ENCODE data around the gene NCOA5.

The NCOA5 gene

DNA sequence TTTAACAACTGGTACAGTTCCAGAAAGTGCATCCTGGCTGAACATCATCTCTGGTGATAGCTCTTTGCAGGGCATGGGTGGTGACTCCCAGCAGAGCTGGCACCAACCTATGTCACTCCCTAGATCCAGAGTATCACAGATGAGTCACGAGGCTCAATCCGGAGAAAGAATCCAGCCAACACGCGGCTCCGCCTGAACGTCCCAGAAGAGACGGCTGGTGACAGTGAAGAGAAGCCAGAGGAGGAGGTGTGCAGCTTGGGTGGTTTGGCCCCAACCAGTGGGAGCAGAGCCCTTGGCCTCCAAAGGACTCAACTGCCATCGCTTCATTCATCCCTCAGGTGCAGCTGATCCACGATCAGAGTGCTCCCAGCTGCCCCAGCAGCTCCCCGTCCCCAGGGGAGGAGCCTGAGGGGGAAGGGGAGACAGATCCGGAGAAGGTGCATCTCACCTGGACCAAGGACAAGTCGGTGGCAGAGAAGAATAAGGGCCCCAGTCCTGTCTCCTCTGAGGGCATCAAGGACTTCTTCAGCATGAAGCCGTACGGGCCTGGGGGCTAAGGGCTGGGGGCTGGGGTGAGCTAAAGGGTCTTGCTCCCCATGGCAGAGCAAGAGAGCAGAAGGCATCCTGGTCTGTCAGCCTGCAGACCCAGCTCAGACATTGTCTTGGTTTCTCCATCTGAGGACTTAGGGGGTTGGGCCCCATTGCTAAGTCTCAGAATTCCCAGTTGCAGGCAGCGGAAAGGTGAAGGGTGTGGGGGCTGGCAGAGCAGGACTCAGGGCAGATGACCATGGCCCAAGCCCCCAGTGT lies 33.5 kb downstream of the NCOA5 start:
- no peaks in the 10 kb centered on the region for H3K9me3 ChIP-seq (ENCODE audit: control insufficient read depth, low read length)
- WGBS, 2 experiments = 78 to 80% methylated on average over 15 of the region's 15 CpGs
- H3K36me3 ChIP-seq (ENCODE audit: control insufficient read depth, insufficient read depth, low read length) = peaks cover 7% of the 10 kb centered on the region
- peaks cover 4% of the 10 kb centered on the region for H3K4me1 ChIP-seq (ENCODE audit: control insufficient read depth, insufficient read depth, low read length)
- H3K27ac ChIP-seq (ENCODE audit: insufficient read depth, low read depth, low read length, poor library complexity, severe bottlenecking) = no peak overlapping the region
- no peak overlapping the region for H3K4me3 ChIP-seq (ENCODE audit: insufficient read depth, low read depth, low read length)
- H3K27me3 ChIP-seq (ENCODE audit: control insufficient read depth, insufficient read depth, low read length, poor library complexity, severe bottlenecking) = peaks cover 67% of the 10 kb centered on the region

DNA sequence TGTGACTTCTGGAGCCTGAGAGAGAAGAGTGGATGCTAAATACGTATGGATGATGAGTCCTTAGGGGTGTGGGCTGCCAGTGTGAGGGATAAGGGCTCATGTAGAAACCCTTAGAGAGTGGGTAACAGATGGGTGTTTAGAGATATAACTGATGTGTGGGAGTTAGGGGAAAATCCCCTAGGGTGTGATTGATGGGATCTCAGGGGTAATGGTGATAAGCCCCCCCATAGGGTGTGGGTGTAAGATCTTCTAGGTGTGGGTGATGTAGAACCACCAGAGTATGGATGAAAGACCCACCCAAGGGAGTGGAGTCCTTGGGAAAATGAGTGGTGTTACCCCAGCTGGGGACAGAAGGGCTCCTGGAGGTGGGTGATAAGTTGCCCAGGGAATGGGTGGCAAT lies 34.5 kb downstream of the NCOA5 start:
- peaks cover 4% of the 10 kb centered on the region for H3K4me1 ChIP-seq (ENCODE audit: control insufficient read depth, insufficient read depth, low read length)
- no peaks in the 10 kb centered on the region for H3K9me3 ChIP-seq (ENCODE audit: control insufficient read depth, low read length)
- no peak overlapping the region for H3K4me3 ChIP-seq (ENCODE audit: insufficient read depth, low read depth, low read length)
- peaks cover 67% of the 10 kb centered on the region for H3K27me3 ChIP-seq (ENCODE audit: control insufficient read depth, insufficient read depth, low read length, poor library complexity, severe bottlenecking)
- WGBS, 2 experiments = 43 to 53% methylated on average over 1 of the region's 1 CpG
- no peaks in the 10 kb centered on the region for H3K36me3 ChIP-seq (ENCODE audit: control insufficient read depth, insufficient read depth, low read length)
- H3K27ac ChIP-seq (ENCODE audit: insufficient read depth, low read depth, low read length, poor library complexity, severe bottlenecking) = no peak overlapping the region

DNA sequence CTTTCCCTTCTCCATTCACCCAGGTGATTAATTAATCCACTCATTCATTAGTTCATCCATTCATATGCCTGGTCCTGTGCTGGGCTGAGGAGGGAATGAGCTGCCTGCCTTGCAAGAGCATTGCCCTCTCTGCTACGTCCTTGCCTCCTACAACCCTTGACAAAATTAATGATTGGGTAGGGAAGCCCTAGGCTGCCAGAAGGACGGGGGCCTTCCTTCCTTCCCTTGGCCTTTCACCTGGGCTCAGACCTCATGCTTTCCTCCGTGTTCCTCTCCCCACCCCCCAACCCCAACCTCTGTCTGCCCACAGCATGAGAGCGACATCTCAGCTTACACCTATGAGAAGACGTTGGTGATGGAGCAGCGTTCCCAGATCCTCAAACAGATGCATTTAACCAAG lies 35.2 kb downstream of the NCOA5 start:
- H3K4me3 ChIP-seq (ENCODE audit: insufficient read depth, low read depth, low read length) = no peak overlapping the region
- H3K27ac ChIP-seq (ENCODE audit: insufficient read depth, low read depth, low read length, poor library complexity, severe bottlenecking) = no peak overlapping the region
- H3K9me3 ChIP-seq (ENCODE audit: control insufficient read depth, low read length) = no peaks in the 10 kb centered on the region
- 57 to 63% methylated on average over 6 of the region's 6 CpGs for WGBS, 2 experiments
- no peaks in the 10 kb centered on the region for H3K36me3 ChIP-seq (ENCODE audit: control insufficient read depth, insufficient read depth, low read length)
- H3K4me1 ChIP-seq (ENCODE audit: control insufficient read depth, insufficient read depth, low read length) = peaks cover 4% of the 10 kb centered on the region
- peaks cover 63% of the 10 kb centered on the region for H3K27me3 ChIP-seq (ENCODE audit: control insufficient read depth, insufficient read depth, low read length, poor library complexity, severe bottlenecking)

DNA sequence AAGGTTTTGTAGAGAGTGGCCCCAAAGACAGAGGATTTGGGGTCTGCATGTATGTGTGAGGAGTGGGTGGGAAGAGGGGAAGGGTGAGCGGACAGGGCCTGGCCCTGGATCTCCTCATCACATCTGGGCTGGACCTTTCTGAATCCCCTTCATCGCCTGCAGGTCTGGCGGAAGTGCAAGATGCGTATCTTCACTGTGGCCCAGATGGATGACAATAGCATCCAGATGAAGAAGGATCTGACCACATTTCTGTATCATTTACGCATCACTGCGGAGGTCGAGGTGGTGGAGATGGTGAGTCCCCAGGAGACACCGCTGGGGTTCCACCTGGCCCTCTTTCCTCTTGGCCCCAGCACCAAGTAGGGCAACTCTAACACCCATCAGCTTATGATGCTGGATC lies 36.3 kb downstream of the NCOA5 start:
- no peak overlapping the region for H3K4me3 ChIP-seq (ENCODE audit: insufficient read depth, low read depth, low read length)
- WGBS, 2 experiments = 86 to 93% methylated on average over 8 of the region's 8 CpGs
- no peaks in the 10 kb centered on the region for H3K36me3 ChIP-seq (ENCODE audit: control insufficient read depth, insufficient read depth, low read length)
- H3K27me3 ChIP-seq (ENCODE audit: control insufficient read depth, insufficient read depth, low read length, poor library complexity, severe bottlenecking) = peaks cover 51% of the 10 kb centered on the region
- no peak overlapping the region for H3K27ac ChIP-seq (ENCODE audit: insufficient read depth, low read depth, low read length, poor library complexity, severe bottlenecking)
- H3K9me3 ChIP-seq (ENCODE audit: control insufficient read depth, low read length) = no peaks in the 10 kb centered on the region
- H3K4me1 ChIP-seq (ENCODE audit: control insufficient read depth, insufficient read depth, low read length) = peaks cover 4% of the 10 kb centered on the region

DNA sequence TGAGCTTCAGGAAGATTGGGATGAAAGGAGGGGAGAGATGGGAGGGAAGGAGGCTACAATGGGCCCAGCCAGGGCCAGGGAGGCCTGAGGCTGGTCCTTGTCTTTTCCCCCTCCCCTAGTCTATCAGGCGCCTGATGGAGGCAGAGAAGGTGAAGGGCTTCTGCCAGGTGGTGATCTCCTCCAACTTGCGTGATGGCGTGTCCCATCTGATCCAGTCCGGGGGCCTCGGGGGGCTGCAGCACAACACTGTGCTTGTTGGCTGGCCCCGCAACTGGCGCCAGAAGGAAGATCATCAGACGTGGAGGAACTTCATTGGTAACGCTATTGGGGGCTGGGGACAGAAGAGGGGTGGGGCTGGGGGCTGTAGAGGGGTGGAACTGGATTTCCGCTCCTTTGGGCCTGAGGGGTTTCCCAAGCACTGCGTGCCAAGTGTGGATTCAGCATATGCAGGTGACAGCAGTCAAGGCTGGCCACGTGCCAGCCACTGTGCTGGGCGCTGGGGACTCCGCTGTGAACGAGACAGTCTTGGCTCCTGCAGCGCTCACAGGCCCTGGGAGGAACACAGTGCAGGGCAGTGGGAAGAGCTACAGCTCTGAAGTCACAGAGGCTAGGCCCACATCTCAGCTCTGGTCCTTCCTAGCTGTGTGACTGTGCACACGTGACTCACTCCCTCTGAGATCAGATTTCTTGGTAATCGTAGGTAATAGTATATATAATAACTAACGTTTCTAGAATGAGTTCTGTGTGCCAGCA lies 38.0 kb downstream of the NCOA5 start:
- 85% methylated on average over 19 of the region's 19 CpGs for WGBS, 2 experiments
- Histone ChIP-seq H3K27ac (ENCODE audit: insufficient read depth, low read depth, low read length, poor library complexity, severe bottlenecking) (no peak overlapping the region), H3K4me1 (ENCODE audit: control insufficient read depth, insufficient read depth, low read length) (no peaks in the 10 kb centered on the region), H3K9me3 (ENCODE audit: control insufficient read depth, low read length) (no peaks in the 10 kb centered on the region), H3K4me3 (ENCODE audit: insufficient read depth, low read depth, low read length) (no peak overlapping the region), H3K27me3 (ENCODE audit: control insufficient read depth, insufficient read depth, low read length, poor library complexity, severe bottlenecking) (peaks cover 34% of the 10 kb centered on the region), H3K36me3 (ENCODE audit: control insufficient read depth, insufficient read depth, low read length) (no peaks in the 10 kb centered on the region)

DNA sequence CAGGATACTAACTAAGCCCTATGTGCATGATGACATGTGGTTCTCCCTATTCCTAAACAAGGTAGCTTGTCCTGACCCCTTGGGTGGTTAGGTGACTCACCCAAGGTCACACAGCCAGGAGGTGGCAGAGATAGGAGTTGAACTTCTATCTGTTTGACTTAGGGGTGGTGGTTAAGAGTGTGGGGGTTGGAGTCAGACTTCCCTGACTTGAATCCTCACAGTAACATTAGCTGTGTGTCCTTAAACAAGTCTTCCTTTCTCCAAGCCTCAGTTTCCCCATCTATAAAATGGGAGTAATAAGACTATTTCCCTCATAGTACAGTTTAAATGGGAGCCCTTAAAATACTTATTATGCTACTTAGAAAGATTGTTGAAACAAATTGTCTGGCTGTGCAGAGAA lies 38.9 kb downstream of the NCOA5 start:
- Histone ChIP-seq H3K36me3 (ENCODE audit: control insufficient read depth, insufficient read depth, low read length) (no peaks in the 10 kb centered on the region), H3K4me1 (ENCODE audit: control insufficient read depth, insufficient read depth, low read length) (no peaks in the 10 kb centered on the region), H3K27ac (ENCODE audit: insufficient read depth, low read depth, low read length, poor library complexity, severe bottlenecking) (no peak overlapping the region), H3K9me3 (ENCODE audit: control insufficient read depth, low read length) (no peaks in the 10 kb centered on the region), H3K27me3 (ENCODE audit: control insufficient read depth, insufficient read depth, low read length, poor library complexity, severe bottlenecking) (peaks cover 26% of the 10 kb centered on the region), H3K4me3 (ENCODE audit: insufficient read depth, low read depth, low read length) (no peak overlapping the region)

DNA sequence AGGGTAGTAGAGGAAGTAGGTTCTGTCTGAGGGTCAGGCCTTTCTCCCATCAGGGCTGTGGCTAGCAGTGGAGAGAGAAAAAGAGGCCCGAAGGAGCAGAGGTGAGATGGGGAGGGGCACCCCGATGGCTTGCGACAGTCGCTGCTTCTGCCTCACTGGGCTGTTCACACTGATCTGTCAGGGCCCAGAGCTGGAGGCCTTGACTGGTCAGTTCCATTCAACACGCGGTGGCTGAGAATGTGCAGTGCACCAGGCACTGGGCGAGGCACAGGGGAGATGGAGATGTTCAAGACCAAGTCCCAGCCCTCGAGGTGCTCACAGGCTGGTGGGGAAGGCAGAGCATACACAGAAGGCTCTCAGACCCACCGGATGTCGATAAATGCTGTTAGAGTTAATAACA lies 39.3 kb downstream of the NCOA5 start:
- 73 to 74% methylated on average over 10 of the region's 10 CpGs for whole genome bisulfite sequencing, 2 experiments
- Histone ChIP-seq H3K27me3 (ENCODE audit: control insufficient read depth, insufficient read depth, low read length, poor library complexity, severe bottlenecking) (peaks cover 21% of the 10 kb centered on the region), H3K4me3 (ENCODE audit: insufficient read depth, low read depth, low read length) (no peak overlapping the region)

DNA sequence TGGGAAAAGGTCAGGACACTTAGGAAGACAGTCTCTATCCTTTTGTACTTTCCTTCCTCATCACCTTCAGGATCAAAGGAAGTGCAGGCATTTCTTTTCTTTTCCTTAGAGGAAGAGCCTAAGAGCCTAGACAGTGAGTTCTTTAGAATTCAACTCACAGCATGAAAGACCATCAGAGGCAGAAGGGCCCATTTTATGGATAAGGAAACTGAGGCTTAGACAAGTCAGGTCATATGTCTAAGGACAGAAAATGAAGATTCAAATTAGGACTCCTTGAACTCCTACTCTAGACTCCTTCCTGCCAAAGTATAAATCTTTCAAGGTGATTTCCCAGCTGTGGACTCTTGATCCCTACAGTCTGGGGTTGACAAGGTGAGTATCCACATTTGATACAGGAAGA lies 39.9 kb downstream of the NCOA5 start:
- Histone ChIP-seq H3K9me3 (ENCODE audit: control insufficient read depth, low read length) (no peaks in the 10 kb centered on the region), H3K36me3 (ENCODE audit: control insufficient read depth, insufficient read depth, low read length) (no peaks in the 10 kb centered on the region), H3K27me3 (ENCODE audit: control insufficient read depth, insufficient read depth, low read length, poor library complexity, severe bottlenecking) (peaks cover 18% of the 10 kb centered on the region), H3K4me3 (ENCODE audit: insufficient read depth, low read depth, low read length) (no peak overlapping the region), H3K27ac (ENCODE audit: insufficient read depth, low read depth, low read length, poor library complexity, severe bottlenecking) (no peak overlapping the region), H3K4me1 (ENCODE audit: control insufficient read depth, insufficient read depth, low read length) (no peaks in the 10 kb centered on the region)

More for the DNA sequence above, 39.3 kb downstream of the NCOA5 start:
- Histone ChIP-seq H3K36me3 (ENCODE audit: control insufficient read depth, insufficient read depth, low read length) (no peaks in the 10 kb centered on the region), H3K4me1 (ENCODE audit: control insufficient read depth, insufficient read depth, low read length) (no peaks in the 10 kb centered on the region), H3K9me3 (ENCODE audit: control insufficient read depth, low read length) (no peaks in the 10 kb centered on the region), H3K27ac (ENCODE audit: insufficient read depth, low read depth, low read length, poor library complexity, severe bottlenecking) (no peak overlapping the region)

DNA sequence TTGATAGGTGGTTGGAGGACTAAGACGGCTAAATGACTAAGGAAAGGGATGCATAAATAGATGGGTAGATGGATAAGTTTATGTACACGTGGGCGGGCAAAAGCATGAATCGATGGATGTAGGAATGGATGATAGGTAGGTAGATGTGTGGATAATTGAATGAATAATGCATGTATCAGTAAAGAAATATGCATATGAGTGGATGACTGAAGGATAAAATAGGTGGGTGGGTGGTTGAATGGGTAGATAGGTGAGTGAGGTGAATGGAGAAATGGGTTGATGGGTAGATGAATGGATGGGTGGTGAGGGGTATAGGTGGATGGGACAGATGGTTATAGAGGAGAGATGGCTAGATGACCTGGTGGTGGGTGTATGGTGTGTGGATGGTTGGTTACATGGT lies 40.6 kb downstream of the NCOA5 start:
- WGBS, 2 experiments = 91% methylated on average over 4 of the region's 4 CpGs
- H3K4me1 ChIP-seq (ENCODE audit: control insufficient read depth, insufficient read depth, low read length) = no peaks in the 10 kb centered on the region
- H3K9me3 ChIP-seq (ENCODE audit: control insufficient read depth, low read length) = no peaks in the 10 kb centered on the region
- no peak overlapping the region for H3K27ac ChIP-seq (ENCODE audit: insufficient read depth, low read depth, low read length, poor library complexity, severe bottlenecking)
- H3K27me3 ChIP-seq (ENCODE audit: control insufficient read depth, insufficient read depth, low read length, poor library complexity, severe bottlenecking) = peaks cover 12% of the 10 kb centered on the region
- H3K36me3 ChIP-seq (ENCODE audit: control insufficient read depth, insufficient read depth, low read length) = no peaks in the 10 kb centered on the region
- no peak overlapping the region for H3K4me3 ChIP-seq (ENCODE audit: insufficient read depth, low read depth, low read length)

DNA sequence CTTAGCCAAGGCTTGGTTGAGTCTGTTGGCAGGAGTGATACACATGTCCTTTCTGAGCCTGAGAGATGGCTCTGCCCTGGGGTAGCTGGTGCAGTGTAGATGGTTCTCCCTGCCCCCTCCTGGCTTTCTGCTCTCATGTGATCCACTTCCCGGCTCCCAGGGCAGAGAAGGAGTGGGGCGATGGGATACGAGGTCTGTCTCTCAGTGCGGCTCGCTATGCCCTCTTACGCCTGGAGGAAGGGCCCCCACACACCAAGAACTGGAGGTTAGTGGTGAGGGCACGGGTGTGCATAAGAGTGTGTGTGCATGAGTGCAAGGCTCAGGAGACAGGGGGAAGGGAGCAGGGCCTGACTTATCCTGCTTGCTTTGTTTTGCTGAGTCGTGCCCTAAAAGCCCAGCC lies 41.9 kb downstream of the NCOA5 start:
- Histone ChIP-seq H3K4me1 (ENCODE audit: control insufficient read depth, insufficient read depth, low read length) (no peaks in the 10 kb centered on the region), H3K36me3 (ENCODE audit: control insufficient read depth, insufficient read depth, low read length) (no peaks in the 10 kb centered on the region), H3K4me3 (ENCODE audit: insufficient read depth, low read depth, low read length) (no peak overlapping the region), H3K9me3 (ENCODE audit: control insufficient read depth, low read length) (no peaks in the 10 kb centered on the region), H3K27me3 (ENCODE audit: control insufficient read depth, insufficient read depth, low read length, poor library complexity, severe bottlenecking) (peaks cover 6% of the 10 kb centered on the region), H3K27ac (ENCODE audit: insufficient read depth, low read depth, low read length, poor library complexity, severe bottlenecking) (no peak overlapping the region)
- 78 to 80% methylated on average over 8 of the region's 8 CpGs for WGBS, 2 experiments

Data from ectodermal cell (in vitro differentiated cells).